CD4-positive, alpha-beta T cell (primary cell): ENCODE results near the gene SLC25A19. TPM values are rescaled to one million over a fixed set of nuclear protein-coding genes. Genes with fewer than 3 reads are reported as not detected.

Experiments
- ATAC-seq: fragments of 200-7000 bp; cut with Tn5 transposase; one replicate; pipeline ENCODE4 v1.10.0; 2022; ENCODE audit warnings: mild to moderate bottlenecking; ENCODE audit not compliant: poor library complexity
- CTCF ChIA-PET: fragments of 350-600 bp; sonication (Branson Sonifier 250); formaldehyde crosslinking; loops from one replicate; lab custom pipeline; 2021; ENCODE audit warnings: antibody characterized with exemption, inconsistent platforms; lab: Charles Lee
- POLR2A ChIA-PET: fragments of 350-600 bp; sonication (Branson Sonifier 250); formaldehyde crosslinking; loops from one replicate; lab custom pipeline; 2021; ENCODE audit warnings: antibody characterized with exemption, inconsistent platforms; lab: Charles Lee
- DNase-seq, 14 experiments: peaks; one replicate each; pipeline ENCODE4 v3.0.0-alpha.2; 2013 to 2020; ENCODE audit warnings: mixed read lengths in 2 of 14
- H3K27ac ChIP-seq, 2 donors: one replicate each; pipeline versions ENCODE4 v1.5.1 to v1.7.0; 2013; ENCODE audit warnings: low read length in 2 of 2, low read depth in 1 of 2, mild to moderate bottlenecking in 1 of 2
- H3K27me3 ChIP-seq, 2 experiments: 1 replicate in 1 of 2; 2 replicates in 1 of 2; pipeline versions ENCODE4 v1.6.1 to v1.7.0; 2013; ENCODE audit warnings: low read length in 2 of 2, control low read depth in 1 of 2, mild to moderate bottlenecking in 1 of 2, moderate library complexity in 1 of 2; ENCODE audit not compliant: insufficient read depth in 2 of 2, control insufficient read depth in 1 of 2
- H3K36me3 ChIP-seq: one replicate; pipeline ENCODE4 v1.6.1; 2013; ENCODE audit warnings: low read length, control low read depth; ENCODE audit not compliant: insufficient read depth
- H3K4me1 ChIP-seq: one replicate; pipeline ENCODE4 v1.6.1; 2013; ENCODE audit warnings: low read length, control low read depth; ENCODE audit not compliant: insufficient read depth
- H3K4me3 ChIP-seq: one replicate; pipeline ENCODE4 v1.5.1; 2013; ENCODE audit warnings: mild to moderate bottlenecking, low read length, moderate library complexity
- H3K9me3 ChIP-seq, 2 experiments: 1 replicate in 1 of 2; 2 replicates in 1 of 2; pipeline versions ENCODE4 v1.6.1 to v1.7.0; 2013; ENCODE audit warnings: low read length in 2 of 2, mild to moderate bottlenecking in 2 of 2, control low read depth in 1 of 2, moderate library complexity in 1 of 2; ENCODE audit not compliant: control insufficient read depth in 1 of 2, insufficient read depth in 1 of 2
- H3K27ac Mint-ChIP-seq: one replicate; pipeline ENCODE4 v1.8.0; 2020; ENCODE audit warnings: mixed read lengths
- H3K27me3 Mint-ChIP-seq: one replicate; pipeline ENCODE4 v1.8.0; 2021; ENCODE audit warnings: mixed read lengths
- H3K36me3 Mint-ChIP-seq: one replicate; pipeline ENCODE4 v1.8.0; 2021; ENCODE audit warnings: low read depth, mixed read lengths
- H3K4me1 Mint-ChIP-seq: one replicate; pipeline ENCODE4 v1.8.0; 2021; ENCODE audit warnings: low read depth, mixed read lengths
- H3K4me3 Mint-ChIP-seq: one replicate; pipeline ENCODE4 v1.8.0; 2020; ENCODE audit warnings: mild to moderate bottlenecking, mixed read lengths
- H3K9me3 Mint-ChIP-seq: one replicate; pipeline ENCODE4 v1.8.0; 2020; ENCODE audit warnings: mixed read lengths
- CTCF ChIP-seq: fragments of 200-600 bp; IDR thresholded peaks from one replicate; pipeline ENCODE4 v1.8.0; 2022; ENCODE audit warnings: antibody characterized with exemption, mild to moderate bottlenecking
- intact Hi-C, 2 experiments: fragments of 100-400 bp; cut with DNase I in 1 of 2; cut with micrococcal nuclease in 1 of 2; formaldehyde crosslinking; loops; one replicate each; pipeline versions ENCODE4 v1.15.1 to v1.9.0; 2023 to 2025; cut with DNase I, micrococcal nuclease
- total RNA-seq, 174 experiments: library from RNA in 2 of 174; stranded (reverse) in 2 of 174; gene quantifications; one replicate each; pipeline ENCODE4 v1.2.3 and lab custom pipeline; 2021 to 2026

SLC25A19 gene
- total RNA-seq, 2 experiments from 2014 or later, result 11.1 to 12.0 TPM

- peaks cover 8% of the 10 kb centered on the region for H3K4me1 ChIP-seq
- CTCF ChIA-PET, result interaction anchor here (1.2 kb wide), 1 partner anchor 136 kb away, joined by 3 read pairs; no protein-coding TSS in a partner anchor
Observed at GRCh38 chr17:75318211-75318610, 29.0 kb upstream of the SLC25A19 start.

GRCh38 chr17:75317671-75318070 is 28.4 kb upstream of the SLC25A19 start:
- H3K4me1 ChIP-seq, result peaks cover 6% of the 10 kb centered on the region
- H3K27ac ChIP-seq, result no peak overlapping the region
- POLR2A ChIA-PET, result interaction anchor here (1.3 kb wide), 1 partner anchor 139 kb away, joined by 3 read pairs; the partner anchor contains the start of gene TMEM94
- H3K4me3 ChIP-seq, result no peak overlapping the region
- Mint-ChIP-seq H3K27me3 (no peaks in the 10 kb centered on the region), H3K4me3 (no peak overlapping the region), H3K4me1 (peaks cover 4% of the 10 kb centered on the region), H3K27ac (peak overlapping the region; percentile 42), H3K9me3 (no peaks in the 10 kb centered on the region), H3K36me3 (peaks cover 42% of the 10 kb centered on the region)
- DNase-seq (no peak), ATAC-seq (no peak)
- intact Hi-C loops, result no loop called here
- peaks cover 0 to 3% of the 10 kb centered on the region in 2 experiments for H3K9me3 ChIP-seq
- CTCF ChIA-PET, result no interaction called here
- no peaks in the 10 kb centered on the region for H3K27me3 ChIP-seq
- H3K36me3 ChIP-seq, result peaks cover 45% of the 10 kb centered on the region
- no peak for TF ChIP-seq CTCF

More at GRCh38 chr17:75318211-75318610, 29.0 kb upstream of the SLC25A19 start:
- Mint-ChIP-seq H3K4me1 (peaks cover 8% of the 10 kb centered on the region), H3K9me3 (no peaks in the 10 kb centered on the region), H3K4me3 (no peak overlapping the region), H3K36me3 (peaks cover 48% of the 10 kb centered on the region), H3K27me3 (no peaks in the 10 kb centered on the region), H3K27ac (no peak overlapping the region)
- no peak overlapping the region for H3K4me3 ChIP-seq
- H3K9me3 ChIP-seq, result peaks cover 0 to 3% of the 10 kb centered on the region in 2 experiments
- DNase-seq (no peak), ATAC-seq (no peak)
- no peak overlapping the region for H3K27ac ChIP-seq
- no peak for TF ChIP-seq CTCF
- POLR2A ChIA-PET, result interaction anchor here (0.9 kb wide), 1 partner anchor 87 kb away, joined by 3 read pairs; the partner anchor contains the start of gene GRB2
- H3K27me3 ChIP-seq, result no peaks in the 10 kb centered on the region
- intact Hi-C loops, result no loop called here
- peaks cover 47% of the 10 kb centered on the region for H3K36me3 ChIP-seq

- Mint-ChIP-seq H3K4me3 (no peak overlapping the region), H3K27ac (no peak overlapping the region), H3K36me3 (peaks cover 36% of the 10 kb centered on the region), H3K4me1 (peaks cover 4% of the 10 kb centered on the region), H3K27me3 (no peaks in the 10 kb centered on the region), H3K9me3 (no peaks in the 10 kb centered on the region)
- H3K4me3 ChIP-seq, result no peak overlapping the region
- TF ChIP-seq CTCF, result no peak
- DNase-seq (no peak), ATAC-seq (no peak)
- H3K4me1 ChIP-seq, result peaks cover 14% of the 10 kb centered on the region
- intact Hi-C loops, result no loop called here
- H3K27ac ChIP-seq, result no peak overlapping the region
- no peaks in the 10 kb centered on the region for H3K27me3 ChIP-seq
- CTCF ChIA-PET, result interaction anchor here (1.3 kb wide), 1 partner anchor 96 kb away, joined by 3 read pairs; no protein-coding TSS in a partner anchor
- H3K9me3 ChIP-seq, result peaks cover 0 to 3% of the 10 kb centered on the region in 2 experiments
- H3K36me3 ChIP-seq, result peaks cover 34% of the 10 kb centered on the region
- POLR2A ChIA-PET, result interaction anchor here (0.9 kb wide), 1 partner anchor 78 kb away, joined by 6 read pairs; no protein-coding TSS in a partner anchor
Observed at GRCh38 chr17:75316253-75316652, 27.0 kb upstream of the SLC25A19 start.
